H9 (cell line): ENCODE measurements around the gene ADGRD1. TPM values are rescaled to one million over a fixed set of nuclear protein-coding genes. Genes with fewer than 3 reads are reported as not detected.

ENCODE experiments used
- DNase-seq: peaks from one replicate; pipeline ENCODE4 v3.0.0-alpha.2; 2017
- H2AFZ ChIP-seq: one replicate; pipeline ENCODE4 v1.6.1; 2013; ENCODE audit warnings: mild to moderate bottlenecking, low read length, control low read depth, moderate library complexity
- H2AK5ac ChIP-seq: 2 replicates; pipeline ENCODE4 v1.6.1; 2013; ENCODE audit warnings: low read length, control low read depth, mixed read lengths; ENCODE audit not compliant: insufficient read length
- H2BK120ac ChIP-seq: one replicate; pipeline ENCODE4 v1.6.1; 2013; ENCODE audit warnings: low read depth, mild to moderate bottlenecking, low read length, control low read depth, inconsistent platforms; ENCODE audit not compliant: poor library complexity, severe bottlenecking
- H2BK12ac ChIP-seq: 2 replicates; pipeline ENCODE4 v1.6.1; 2013; ENCODE audit warnings: low read length, control low read depth, mixed read lengths, low read depth; ENCODE audit not compliant: insufficient read length
- H2BK15ac ChIP-seq: 2 replicates; pipeline ENCODE4 v1.6.1; 2013; ENCODE audit warnings: low read depth, low read length, control low read depth
- H2BK20ac ChIP-seq: one replicate; pipeline ENCODE4 v1.6.1; 2013; ENCODE audit warnings: low read depth, mild to moderate bottlenecking, low read length, control low read depth, inconsistent platforms; ENCODE audit not compliant: poor library complexity, severe bottlenecking
- H2BK5ac ChIP-seq: 2 replicates; pipeline ENCODE4 v1.6.1; 2013; ENCODE audit warnings: low read length, control low read depth, mixed read lengths; ENCODE audit not compliant: insufficient read length
- H3K14ac ChIP-seq: 2 replicates; pipeline ENCODE4 v1.6.1; 2013; ENCODE audit warnings: low read length, control low read depth; ENCODE audit not compliant: insufficient read depth
- H3K18ac ChIP-seq: 2 replicates; pipeline ENCODE4 v1.6.1; 2013; ENCODE audit warnings: low read depth, mild to moderate bottlenecking, mixed read lengths, low read length, control low read depth; ENCODE audit not compliant: insufficient read length
- H3K23ac ChIP-seq: 2 replicates; pipeline ENCODE4 v1.6.1; 2013; ENCODE audit warnings: low read length, control low read depth, mixed read lengths, low read depth; ENCODE audit not compliant: insufficient read length
- H3K23me2 ChIP-seq: 2 replicates; pipeline ENCODE4 v1.6.1; 2013; ENCODE audit warnings: low read depth, mild to moderate bottlenecking, mixed read lengths, low read length, control low read depth; ENCODE audit not compliant: insufficient read length, poor library complexity, severe bottlenecking
- H3K27ac ChIP-seq: 2 replicates; pipeline ENCODE4 v1.5.1; 2013; ENCODE audit warnings: low read length, control low read depth, mixed read lengths, low read depth; ENCODE audit not compliant: insufficient read length
- H3K27me3 ChIP-seq: 2 replicates; pipeline ENCODE4 v1.6.1; 2013; ENCODE audit warnings: low read length, control low read depth, inconsistent platforms; ENCODE audit not compliant: insufficient read depth
- H3K4ac ChIP-seq: 2 replicates; pipeline ENCODE4 v1.6.1; 2013; ENCODE audit warnings: low read depth, mild to moderate bottlenecking, control low read depth, inconsistent platforms, low read length, moderate library complexity
- H3K4me1 ChIP-seq: 2 replicates; pipeline ENCODE4 v1.6.1; 2013; ENCODE audit warnings: low read length, control low read depth, inconsistent platforms; ENCODE audit not compliant: insufficient read depth
- H3K4me2 ChIP-seq: 2 replicates; pipeline ENCODE4 v1.6.1; 2013; ENCODE audit warnings: low read length, control low read depth, mixed read lengths; ENCODE audit not compliant: insufficient read length, insufficient read depth
- H3K56ac ChIP-seq: 2 replicates; pipeline ENCODE4 v1.6.1; 2013; ENCODE audit warnings: low read depth, mild to moderate bottlenecking, mixed read lengths, low read length, control low read depth; ENCODE audit not compliant: insufficient read length
- H3K79me1 ChIP-seq: 2 replicates; pipeline ENCODE4 v1.6.1; 2013; ENCODE audit warnings: low read depth, mild to moderate bottlenecking, moderate library complexity, low read length, control low read depth, inconsistent platforms; ENCODE audit not compliant: insufficient read depth, poor library complexity, severe bottlenecking
- H3K79me2 ChIP-seq: 2 replicates; pipeline ENCODE4 v1.6.1; 2013; ENCODE audit warnings: low read length, control low read depth, inconsistent platforms; ENCODE audit not compliant: insufficient read depth
- H3K9ac ChIP-seq: 2 replicates; pipeline ENCODE4 v1.6.1; 2013; ENCODE audit warnings: low read length, control low read depth, mixed read lengths; ENCODE audit not compliant: insufficient read length; ENCODE audit errors: extremely low read depth
- H3K9me3 ChIP-seq: one replicate; pipeline ENCODE4 v1.6.1; 2013; ENCODE audit warnings: low read depth, low read length, inconsistent platforms; ENCODE audit not compliant: control insufficient read depth
- H3T11ph ChIP-seq: one replicate; pipeline ENCODE4 v1.6.1; 2013; ENCODE audit warnings: mild to moderate bottlenecking, low read length, control low read depth, inconsistent platforms
- H4K20me1 ChIP-seq: one replicate; pipeline ENCODE4 v1.6.1; 2013; ENCODE audit not compliant: control insufficient read depth, insufficient read length, insufficient read depth
- H4K5ac ChIP-seq: 2 replicates; pipeline ENCODE4 v1.6.1; 2013; ENCODE audit warnings: low read depth, mild to moderate bottlenecking, mixed read lengths, low read length, control low read depth; ENCODE audit not compliant: insufficient read length
- H4K8ac ChIP-seq: replicated peaks from 2 replicates; pipeline ENCODE4 v1.6.1; 2013; ENCODE audit warnings: low read length, control low read depth, mixed read lengths, low read depth; ENCODE audit not compliant: insufficient read length
- H4K91ac ChIP-seq: 2 replicates; pipeline ENCODE4 v1.6.1; 2013; ENCODE audit warnings: low read depth, mild to moderate bottlenecking, moderate library complexity, mixed read lengths, low read length, control low read depth; ENCODE audit not compliant: insufficient read length
- H3K27ac Mint-ChIP-seq, 3 experiments: 2 replicates in 2 of 3; 3 replicates in 1 of 3; pipeline ENCODE4 v1.8.0; 2020 to 2021; ENCODE audit warnings: mixed read lengths in 3 of 3, mild to moderate bottlenecking in 1 of 3, moderate library complexity in 1 of 3
- H3K27me3 Mint-ChIP-seq: 2 replicates; pipeline ENCODE4 v1.8.0; 2021; ENCODE audit warnings: low read depth, mild to moderate bottlenecking, moderate library complexity, mixed read lengths
- H3K36me3 Mint-ChIP-seq, 3 experiments: 2 replicates in 2 of 3; 3 replicates in 1 of 3; pipeline ENCODE4 v1.8.0; 2020 to 2021; ENCODE audit warnings: low read depth in 3 of 3, mixed read lengths in 3 of 3; ENCODE audit not compliant: insufficient read depth in 1 of 3
- H3K4me1 Mint-ChIP-seq, 2 experiments: 2 replicates each; pipeline ENCODE4 v1.8.0; 2020; ENCODE audit warnings: mixed read lengths in 2 of 2
- H3K4me3 Mint-ChIP-seq, 2 experiments: 2 replicates in 1 of 2; 3 replicates in 1 of 2; pipeline ENCODE4 v1.8.0; 2020 to 2021; ENCODE audit warnings: mild to moderate bottlenecking in 2 of 2, mixed read lengths in 2 of 2, moderate library complexity in 1 of 2
- H3K9me3 Mint-ChIP-seq, 2 experiments: 2 replicates in 1 of 2; 3 replicates in 1 of 2; pipeline ENCODE4 v1.8.0; 2020; ENCODE audit warnings: mild to moderate bottlenecking in 2 of 2, mixed read lengths in 2 of 2, moderate library complexity in 1 of 2
- WGBS: extraction: QIAGEN DNeasy Blood & Tissue Kit; methylation state at CpG from one replicate; pipeline ENCODE4 v1.1.7; 2013; ENCODE audit warnings: missing lambda C conversion rate, low lambda C conversion rate, mixed read lengths; ENCODE audit not compliant: insufficient read length; ENCODE audit errors: extremely low coverage; 5-methylcytosine and 5-hydroxymethylcytosine counted together
- total RNA-seq: library from RNA; stranded (reverse); gene quantifications from 2 replicates; pipeline ENCODE4 v1.2.1, GENCODE V29; 2021
- TF ChIP-seq, protein P1 (sequence below): fragments of 200-600 bp; sonication (generic); conservative IDR thresholded peaks from 3 replicates; pipeline ENCODE4 v1.8.0; 2021; ENCODE audit warnings: antibody characterized with exemption, mild to moderate bottlenecking

The ADGRD1 gene
- total RNA-seq, 1 experiment from 2014 or later: 0.52 TPM

- H2AFZ ChIP-seq: no peak overlapping the region
- H3K9ac ChIP-seq: no peak overlapping the region
- no peak overlapping the region for H4K5ac ChIP-seq
- H3K23me2 ChIP-seq: no peaks in the 10 kb centered on the region
- H4K20me1 ChIP-seq: no peaks in the 10 kb centered on the region
- no peak overlapping the region for H3K14ac ChIP-seq
- no peak overlapping the region for H2BK15ac ChIP-seq
- H3K4ac ChIP-seq: no peak overlapping the region
- H3K18ac ChIP-seq: no peak overlapping the region
- H3K4me3 Mint-ChIP-seq: no peak overlapping the region
- no peaks in the 10 kb centered on the region for H3K79me2 ChIP-seq
- no peaks in the 10 kb centered on the region for H3K9me3 ChIP-seq
- no peak overlapping the region for H3T11ph ChIP-seq
- no peaks in the 10 kb centered on the region for H3K9me3 Mint-ChIP-seq
- no peak overlapping the region for H2AK5ac ChIP-seq
- no peak overlapping the region for H3K56ac ChIP-seq
- H2BK5ac ChIP-seq: no peak overlapping the region
- peak overlapping the region in 1 of 3 experiments; percentile 49; a peak in 1 of 7 replicates for H3K27ac Mint-ChIP-seq
- no peak overlapping the region for H3K23ac ChIP-seq
- H3K4me2 ChIP-seq: no peak overlapping the region
- H3K27ac ChIP-seq: no peak overlapping the region
- H3K4me1 Mint-ChIP-seq: 0 out of 4 replicates have a peak, but pooled peaks cover 0 to 2% of the 10 kb centered on the region in 2 experiments
- H3K36me3 Mint-ChIP-seq: no peaks in the 10 kb centered on the region
- TF ChIP-seq, protein P1, sequence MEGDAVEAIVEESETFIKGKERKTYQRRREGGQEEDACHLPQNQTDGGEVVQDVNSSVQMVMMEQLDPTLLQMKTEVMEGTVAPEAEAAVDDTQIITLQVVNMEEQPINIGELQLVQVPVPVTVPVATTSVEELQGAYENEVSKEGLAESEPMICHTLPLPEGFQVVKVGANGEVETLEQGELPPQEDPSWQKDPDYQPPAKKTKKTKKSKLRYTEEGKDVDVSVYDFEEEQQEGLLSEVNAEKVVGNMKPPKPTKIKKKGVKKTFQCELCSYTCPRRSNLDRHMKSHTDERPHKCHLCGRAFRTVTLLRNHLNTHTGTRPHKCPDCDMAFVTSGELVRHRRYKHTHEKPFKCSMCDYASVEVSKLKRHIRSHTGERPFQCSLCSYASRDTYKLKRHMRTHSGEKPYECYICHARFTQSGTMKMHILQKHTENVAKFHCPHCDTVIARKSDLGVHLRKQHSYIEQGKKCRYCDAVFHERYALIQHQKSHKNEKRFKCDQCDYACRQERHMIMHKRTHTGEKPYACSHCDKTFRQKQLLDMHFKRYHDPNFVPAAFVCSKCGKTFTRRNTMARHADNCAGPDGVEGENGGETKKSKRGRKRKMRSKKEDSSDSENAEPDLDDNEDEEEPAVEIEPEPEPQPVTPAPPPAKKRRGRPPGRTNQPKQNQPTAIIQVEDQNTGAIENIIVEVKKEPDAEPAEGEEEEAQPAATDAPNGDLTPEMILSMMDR: no peak
- no peaks in the 10 kb centered on the region for H3K79me1 ChIP-seq
- H4K8ac ChIP-seq: no peak overlapping the region
- no peak overlapping the region for H4K91ac ChIP-seq
- H3K27me3 Mint-ChIP-seq: no peaks in the 10 kb centered on the region; the same call in none of the 2 replicates
- H3K27me3 ChIP-seq: no peaks in the 10 kb centered on the region
- no peak overlapping the region for H2BK20ac ChIP-seq
- H3K4me1 ChIP-seq: no peaks in the 10 kb centered on the region
- H2BK120ac ChIP-seq: no peak overlapping the region
- no peak for DNase-seq
- whole genome bisulfite sequencing: no CpG with 5 or more reads among the region's 15 CpGs
- H2BK12ac ChIP-seq: no peak overlapping the region
Observed at GRCh38 chr12:130971925-130972585, 18.3 kb downstream of the ADGRD1 start.
